Ramos (cell line): Measurements from ENCODE around the gene ASIC3.

Experiments used
- in situ Hi-C: fragments of 300-500 bp; cut with MboI; formaldehyde crosslinking; loops from one replicate; pipeline ENCODE4 v1.14.3; 2022; ENCODE audit warnings: low sequenced_read_pairs; ENCODE audit not compliant: unreplicated experiment

ASIC3 gene

DNA sequence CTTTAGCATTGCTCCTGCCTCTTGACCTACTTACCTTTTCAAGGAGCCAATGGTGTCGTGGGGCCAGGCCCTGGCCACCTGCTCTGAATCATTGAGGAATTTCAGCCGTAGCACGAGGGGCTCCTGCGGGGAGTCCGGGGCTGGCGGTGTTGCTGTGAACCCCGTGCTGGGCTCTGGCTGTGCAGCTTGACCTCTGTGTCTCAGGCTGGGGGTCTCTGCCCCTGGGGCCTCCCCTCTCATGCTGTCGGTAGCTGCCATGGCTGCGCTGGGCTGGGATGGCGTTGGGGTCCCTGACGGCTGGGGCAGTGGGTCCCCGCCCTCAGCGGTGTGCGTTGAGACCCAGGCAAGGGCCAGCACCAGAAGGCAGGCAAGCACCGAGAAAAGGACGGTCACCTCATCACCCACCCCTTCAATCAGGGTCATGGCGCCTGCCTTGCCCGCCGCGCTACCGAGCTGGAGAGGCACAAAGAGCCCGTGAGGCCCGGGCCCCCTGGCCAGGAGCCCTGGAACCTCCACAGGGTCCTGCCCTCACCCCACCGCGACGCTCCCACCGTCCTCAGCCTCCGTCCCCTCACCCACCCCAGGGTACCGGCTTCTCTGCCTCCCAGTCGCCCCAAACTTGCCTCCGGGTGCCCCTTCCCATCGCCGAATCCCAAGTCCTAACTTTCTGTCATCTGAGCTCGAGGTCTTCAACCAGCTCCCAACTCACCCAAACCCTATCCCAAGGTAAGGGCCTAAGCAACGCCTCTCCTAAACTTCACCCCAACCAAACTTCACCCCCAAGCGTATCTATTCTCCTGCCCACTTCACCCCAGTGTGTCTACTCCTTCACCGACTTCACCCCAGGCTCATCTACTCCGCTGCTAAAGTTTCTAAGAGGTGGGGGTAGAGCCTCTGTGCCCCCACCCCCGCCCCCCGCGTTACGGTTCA, 34.1 kb downstream of the ASIC3 start:
- in situ Hi-C loops = no loop called here

- in situ Hi-C loops = no loop called here
Measured at GRCh38 chr7:151083071-151083823, 34.9 kb downstream of the ASIC3 start, which contains the start of gene TMUB1. Gene TMUB1 (minus strand): TSS chr7:151083493. CDS start chr7:151082563, 930 bp downstream.

DNA sequence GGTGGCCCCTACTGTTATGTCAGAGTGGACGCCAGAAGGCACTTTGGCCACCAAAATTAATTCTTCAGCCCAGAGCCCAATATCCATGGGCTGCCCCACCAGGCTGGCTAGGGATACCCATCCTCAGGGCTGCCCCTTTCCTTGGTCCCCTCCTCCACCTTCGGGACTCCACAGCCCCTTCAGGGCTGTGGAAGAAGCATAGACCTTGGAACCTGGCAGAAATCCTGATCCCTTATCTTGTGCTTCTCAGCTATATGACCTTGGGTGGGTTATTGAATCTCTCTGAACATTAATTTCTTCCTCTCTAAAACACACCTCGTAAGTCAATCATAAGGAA, 35.5 kb downstream of the ASIC3 start:
- in situ Hi-C loops = no loop called here

- in situ Hi-C loops = no loop called here
Measured at GRCh38 chr7:151085329-151085690, 37.0 kb downstream of the ASIC3 start.

DNA sequence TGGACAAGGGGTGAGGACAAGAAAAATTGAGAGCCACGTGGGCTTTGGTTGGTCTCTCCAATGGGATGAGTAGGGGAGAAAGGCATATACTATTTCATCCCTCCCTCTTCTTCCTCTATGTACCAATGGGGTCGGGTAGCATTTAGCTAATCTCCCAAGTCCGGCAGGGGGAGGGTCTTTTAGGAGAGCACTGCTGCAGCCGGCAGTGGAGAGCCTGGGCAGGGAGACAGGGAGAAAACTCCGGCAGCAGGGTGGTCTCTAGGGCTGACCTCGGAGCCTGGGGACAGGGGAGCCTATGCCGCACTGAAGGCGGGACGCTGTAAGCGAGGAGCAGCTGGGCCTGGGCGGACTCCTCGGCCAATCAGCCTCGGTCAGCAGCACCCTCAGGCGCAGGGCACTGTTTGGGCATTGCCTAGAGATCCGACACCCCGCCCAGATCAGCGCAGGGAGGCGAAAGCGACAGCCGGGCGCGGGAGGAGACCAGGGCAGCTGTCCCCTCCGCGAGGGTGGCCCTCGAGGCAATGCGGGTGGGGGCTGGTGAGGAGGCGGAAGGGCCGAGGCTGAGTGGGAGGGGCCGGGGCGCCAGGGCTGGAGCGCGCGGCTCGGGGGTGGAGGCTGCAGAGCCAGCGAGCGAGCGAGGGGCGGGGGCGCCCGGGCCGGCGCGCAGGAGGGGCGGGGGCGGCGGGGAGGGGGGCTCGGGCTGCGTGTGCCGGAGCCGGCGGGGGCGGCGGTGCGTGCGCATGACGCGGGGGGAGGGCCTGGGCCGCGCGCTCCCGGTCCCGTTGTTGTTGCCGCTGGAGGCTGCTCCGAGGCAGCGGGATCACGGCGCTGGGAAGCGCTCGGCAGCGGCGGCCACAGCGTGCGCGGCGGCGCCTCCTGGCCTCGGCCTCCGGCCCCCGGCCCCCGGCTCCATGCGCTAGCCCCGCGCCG, 37.6 kb downstream of the ASIC3 start, which contains the start of gene AGAP3:
Gene AGAP3 (plus strand): TSS at position 785 of the 930 bp plus-strand sequence. CDS start 267 bp downstream, outside the sequence.
- in situ Hi-C loops = no loop called here

GRCh38 chr7:151086802-151087244, 38.5 kb downstream of the ASIC3 start:
- in situ Hi-C loops = no loop called here

GRCh38 chr7:151087245-151088018, 39.1 kb downstream of the ASIC3 start:
- in situ Hi-C loops = no loop called here

DNA sequence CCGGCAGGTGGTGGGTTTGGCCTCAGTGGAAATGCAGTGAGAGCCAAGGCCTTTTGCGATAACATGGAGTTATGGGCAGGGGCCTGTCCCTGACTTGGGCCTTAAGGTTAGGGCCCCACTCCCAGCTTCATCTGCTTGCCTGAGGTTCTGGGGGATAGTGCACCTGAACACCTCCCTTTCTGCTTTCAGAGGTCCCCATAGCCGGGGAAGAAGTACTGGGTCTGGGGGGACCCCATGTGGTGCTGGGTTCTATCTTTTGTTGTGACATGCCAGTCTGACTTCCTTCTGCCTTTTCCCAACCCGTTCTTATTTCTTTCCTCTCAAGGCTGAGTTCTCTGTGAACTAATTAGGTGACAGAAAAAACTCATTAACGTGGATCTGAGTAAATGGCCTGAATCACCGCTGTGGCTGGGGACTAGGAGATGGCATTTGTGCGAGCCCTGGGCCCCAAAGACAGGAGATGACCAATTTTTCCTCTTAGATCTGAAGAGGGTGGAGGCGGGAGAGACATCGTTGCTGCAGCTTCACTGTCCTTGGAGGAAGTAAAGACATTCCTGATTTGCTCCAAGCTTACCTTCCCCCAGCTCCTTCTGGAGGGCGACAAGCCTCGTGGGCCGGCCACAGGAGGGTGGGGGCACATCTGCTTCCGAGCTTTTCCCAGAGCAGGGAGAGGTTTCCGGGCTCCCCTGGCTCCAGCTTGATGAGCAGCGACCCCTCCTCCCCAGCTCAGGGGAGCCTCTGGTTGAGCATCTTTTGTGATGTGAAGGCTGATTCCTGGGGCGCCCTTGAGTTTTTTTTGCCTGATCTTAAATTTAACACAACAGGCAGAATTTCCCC, 39.9 kb downstream of the ASIC3 start:
- in situ Hi-C loops = no loop called here

GRCh38 chr7:151088856-151089699, 40.7 kb downstream of the ASIC3 start:
- in situ Hi-C loops = no loop called here

- in situ Hi-C loops = no loop called here
Measured at GRCh38 chr7:151089893-151090730, 41.8 kb downstream of the ASIC3 start.

GRCh38 chr7:151091003-151091402, 42.7 kb downstream of the ASIC3 start:
- in situ Hi-C loops = no loop called here

- in situ Hi-C loops = no loop called here
Measured at GRCh38 chr7:151091431-151091830, 43.1 kb downstream of the ASIC3 start.

DNA sequence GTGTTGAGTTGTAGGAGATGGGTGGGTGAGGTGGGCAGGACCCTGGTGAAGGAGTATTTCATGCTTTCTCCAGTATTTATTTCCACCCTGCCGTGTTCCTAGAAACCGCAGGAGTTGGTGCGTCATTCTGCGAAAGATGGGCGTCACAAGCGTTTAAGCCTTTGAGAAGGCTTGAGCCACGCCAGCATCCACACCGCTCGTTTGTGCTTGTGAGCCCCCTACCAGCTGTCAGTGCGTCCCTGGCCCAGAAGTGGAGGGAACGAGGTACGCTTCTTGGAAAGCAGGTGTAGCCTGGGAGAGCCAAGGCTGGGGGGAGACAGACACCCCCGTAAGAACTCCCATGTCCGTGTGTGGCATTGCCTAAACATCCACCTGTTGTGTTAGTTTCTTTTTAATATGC, 43.7 kb downstream of the ASIC3 start:
- in situ Hi-C loops = no loop called here

- in situ Hi-C loops = no loop called here
Measured at GRCh38 chr7:151093748-151094147, 45.4 kb downstream of the ASIC3 start.

- in situ Hi-C loops = no loop called here
Measured at GRCh38 chr7:151094675-151095074, 46.3 kb downstream of the ASIC3 start.

DNA sequence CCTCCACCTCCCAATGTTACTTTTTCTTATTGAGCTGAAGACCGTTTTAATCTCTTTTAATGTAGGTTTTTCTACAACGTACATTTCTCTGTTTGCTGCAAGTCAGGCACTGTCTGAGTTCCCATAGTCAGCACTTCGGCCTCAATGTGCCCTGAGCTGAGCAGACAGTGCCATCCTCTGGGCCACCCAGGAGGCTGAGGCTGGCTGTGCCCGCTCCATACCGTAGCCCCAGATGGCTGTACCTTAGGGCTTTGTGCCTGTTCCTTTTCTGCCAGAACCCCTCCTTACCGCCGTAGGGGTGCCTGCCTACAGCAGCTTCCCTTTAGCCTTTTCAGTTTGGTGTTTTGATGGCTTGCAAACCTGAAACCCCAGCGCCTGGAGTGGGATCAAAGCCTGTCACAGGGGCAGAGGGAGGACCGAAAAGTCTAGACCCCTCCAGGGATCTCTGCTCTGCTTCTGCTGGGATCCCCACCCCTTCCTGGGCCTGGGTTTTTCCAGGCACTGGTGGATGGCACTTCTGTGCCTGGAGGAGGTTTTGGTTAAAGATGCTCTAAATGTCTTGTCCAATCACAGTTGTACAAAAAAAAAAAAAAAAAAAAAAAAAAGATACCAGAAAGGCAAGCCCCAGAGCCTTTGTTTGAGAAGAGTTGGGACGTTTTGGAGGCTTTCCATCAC, 46.9 kb downstream of the ASIC3 start:
- in situ Hi-C loops = no loop called here
